Measurements from ENCODE around the gene CAMK2G. TPM values are rescaled to one million over a fixed set of nuclear protein-coding genes. Genes with fewer than 3 reads are reported as not detected.

CAMK2G gene
- total and polyA plus RNA-seq, 5 donors from 2014 or later, result 4.3 to 58.8 (median 4.9) TPM

GRCh38 chr10:73908853-73909539 is 34.6 kb upstream of the CAMK2G start:
- peak; percentile 47 to 53 for ATAC-seq (ENCODE audit: low read depth in 2 of 2)
- H3K4me1 Mint-ChIP-seq, result peaks cover 0 to 38% (median 11%) of the 10 kb centered on the region in 4 donors
- Histone ChIP-seq H3K9me3 (ENCODE audit: control insufficient read depth in 2 of 2, low read length in 2 of 2) (no peaks in the 10 kb centered on the region), H3K27ac (ENCODE audit: insufficient read depth, low read length, poor library complexity, severe bottlenecking) (no peak overlapping the region), H3K4me3 (ENCODE audit: low read depth, low read length) (no peak overlapping the region), H3K36me3 (ENCODE audit: control insufficient read depth, insufficient read depth, low read length) (no peaks in the 10 kb centered on the region), H3K27me3 (ENCODE audit: control insufficient read depth, insufficient read depth, low read length) (peaks cover 27% of the 10 kb centered on the region), H3K4me1 (ENCODE audit: control insufficient read depth, insufficient read depth, low read length, poor library complexity, severe bottlenecking) (peaks cover 23% of the 10 kb centered on the region)
- peaks cover 74% of the 10 kb centered on the region for H3K27me3 Mint-ChIP-seq
- peak overlapping the region in 3 of 4 donors; percentile 29 to 64 (median 64) for H3K4me3 Mint-ChIP-seq
- peaks cover 0 to 2% (median 0%) of the 10 kb centered on the region in 7 donors for H3K9me3 Mint-ChIP-seq
- DNase-seq, result peak in 1 of 3 donors; percentile 85
- peaks cover 3% of the 10 kb centered on the region for H3K36me3 Mint-ChIP-seq
- no peak overlapping the region for H3K27ac Mint-ChIP-seq

- H3K4me1 Mint-ChIP-seq, result peaks cover 0 to 38% (median 11%) of the 10 kb centered on the region in 4 donors
- H3K9me3 Mint-ChIP-seq, result peaks cover 0 to 2% (median 0%) of the 10 kb centered on the region in 7 donors
- ATAC-seq (ENCODE audit: low read depth in 2 of 2) (no peak), DNase-seq (no peak)
- peak overlapping the region in 1 of 4 donors; percentile 38 for H3K4me3 Mint-ChIP-seq
- no peaks in the 10 kb centered on the region for H3K36me3 ChIP-seq (ENCODE audit: control insufficient read depth, insufficient read depth, low read length)
- peaks cover 23% of the 10 kb centered on the region for H3K4me1 ChIP-seq (ENCODE audit: control insufficient read depth, insufficient read depth, low read length, poor library complexity, severe bottlenecking)
- no peak overlapping the region for H3K27ac Mint-ChIP-seq
- no peak overlapping the region for H3K27ac ChIP-seq (ENCODE audit: insufficient read depth, low read length, poor library complexity, severe bottlenecking)
- no peak overlapping the region for H3K4me3 ChIP-seq (ENCODE audit: low read depth, low read length)
- H3K27me3 ChIP-seq (ENCODE audit: control insufficient read depth, insufficient read depth, low read length), result peaks cover 27% of the 10 kb centered on the region
- H3K36me3 Mint-ChIP-seq, result peaks cover 3% of the 10 kb centered on the region
- H3K27me3 Mint-ChIP-seq, result peaks cover 70% of the 10 kb centered on the region
- no peaks in the 10 kb centered on the region for H3K9me3 ChIP-seq (ENCODE audit: control insufficient read depth in 2 of 2, low read length in 2 of 2)
Measured at GRCh38 chr10:73907841-73908517, 33.6 kb upstream of the CAMK2G start.

- no peaks in the 10 kb centered on the region for H3K36me3 ChIP-seq (ENCODE audit: control insufficient read depth, insufficient read depth, low read length)
- H3K9me3 ChIP-seq (ENCODE audit: control insufficient read depth in 2 of 2, low read length in 2 of 2), result no peaks in the 10 kb centered on the region
- H3K27ac ChIP-seq (ENCODE audit: insufficient read depth, low read length, poor library complexity, severe bottlenecking), result no peak overlapping the region
- peaks cover 18% of the 10 kb centered on the region for H3K27me3 ChIP-seq (ENCODE audit: control insufficient read depth, insufficient read depth, low read length)
- H3K9me3 Mint-ChIP-seq, result peaks cover 0 to 2% (median 0%) of the 10 kb centered on the region in 7 donors
- H3K4me3 Mint-ChIP-seq, result no peak overlapping the region
- H3K4me1 Mint-ChIP-seq, result peaks cover 0 to 35% (median 11%) of the 10 kb centered on the region in 4 donors
- peaks cover 22% of the 10 kb centered on the region for H3K4me1 ChIP-seq (ENCODE audit: control insufficient read depth, insufficient read depth, low read length, poor library complexity, severe bottlenecking)
- no peak for ATAC-seq (ENCODE audit: low read depth in 2 of 2)
- no peak overlapping the region for H3K27ac Mint-ChIP-seq
- H3K27me3 Mint-ChIP-seq, result peaks cover 67% of the 10 kb centered on the region
- no peak for DNase-seq
- no peak overlapping the region for H3K4me3 ChIP-seq (ENCODE audit: low read depth, low read length)
- peaks cover 3% of the 10 kb centered on the region for H3K36me3 Mint-ChIP-seq
Measured at GRCh38 chr10:73906524-73907447, 32.4 kb upstream of the CAMK2G start.

GRCh38 chr10:73905256-73906020 is 31.1 kb upstream of the CAMK2G start:
- peaks cover 0 to 26% (median 8%) of the 10 kb centered on the region in 4 donors for H3K4me1 Mint-ChIP-seq
- H3K36me3 ChIP-seq (ENCODE audit: control insufficient read depth, insufficient read depth, low read length), result no peaks in the 10 kb centered on the region
- peaks cover 61% of the 10 kb centered on the region for H3K27me3 Mint-ChIP-seq
- no peak overlapping the region for H3K4me3 ChIP-seq (ENCODE audit: low read depth, low read length)
- H3K27ac Mint-ChIP-seq, result no peak overlapping the region
- DNase-seq (no peak), ATAC-seq (ENCODE audit: low read depth in 2 of 2) (no peak)
- peaks cover 2% of the 10 kb centered on the region for H3K36me3 Mint-ChIP-seq
- no peaks in the 10 kb centered on the region for H3K9me3 ChIP-seq (ENCODE audit: control insufficient read depth in 2 of 2, low read length in 2 of 2)
- H3K9me3 Mint-ChIP-seq, result peaks cover 0 to under 1% (median 0%) of the 10 kb centered on the region in 7 donors
- no peak overlapping the region for H3K27ac ChIP-seq (ENCODE audit: insufficient read depth, low read length, poor library complexity, severe bottlenecking)
- H3K27me3 ChIP-seq (ENCODE audit: control insufficient read depth, insufficient read depth, low read length), result peaks cover 17% of the 10 kb centered on the region
- peaks cover 10% of the 10 kb centered on the region for H3K4me1 ChIP-seq (ENCODE audit: control insufficient read depth, insufficient read depth, low read length, poor library complexity, severe bottlenecking)
- H3K4me3 Mint-ChIP-seq, result no peak overlapping the region

GRCh38 chr10:73902351-73902750 is 28.0 kb upstream of the CAMK2G start:
- no peaks in the 10 kb centered on the region for H3K4me1 ChIP-seq (ENCODE audit: control insufficient read depth, insufficient read depth, low read length, poor library complexity, severe bottlenecking)
- H3K36me3 Mint-ChIP-seq, result peaks cover 5% of the 10 kb centered on the region
- H3K9me3 ChIP-seq (ENCODE audit: control insufficient read depth in 2 of 2, low read length in 2 of 2), result no peaks in the 10 kb centered on the region
- peaks cover 48% of the 10 kb centered on the region for H3K27me3 Mint-ChIP-seq
- H3K4me3 Mint-ChIP-seq, result no peak overlapping the region
- H3K4me1 Mint-ChIP-seq, result peaks cover 0 to 3% (median 0%) of the 10 kb centered on the region in 4 donors
- no peak overlapping the region for H3K4me3 ChIP-seq (ENCODE audit: low read depth, low read length)
- DNase-seq (no peak), ATAC-seq (ENCODE audit: low read depth in 2 of 2) (no peak)
- no peak overlapping the region for H3K27ac Mint-ChIP-seq
- H3K27me3 ChIP-seq (ENCODE audit: control insufficient read depth, insufficient read depth, low read length), result no peaks in the 10 kb centered on the region
- no peaks in the 10 kb centered on the region for H3K9me3 Mint-ChIP-seq
- no peak overlapping the region for H3K27ac ChIP-seq (ENCODE audit: insufficient read depth, low read length, poor library complexity, severe bottlenecking)
- no peaks in the 10 kb centered on the region for H3K36me3 ChIP-seq (ENCODE audit: control insufficient read depth, insufficient read depth, low read length)

GRCh38 chr10:73901261-73901660 is 26.9 kb upstream of the CAMK2G start:
- no peak overlapping the region for H3K27ac ChIP-seq (ENCODE audit: insufficient read depth, low read length, poor library complexity, severe bottlenecking)
- Mint-ChIP-seq H3K36me3 (peaks cover 5% of the 10 kb centered on the region), H3K4me3 (no peak overlapping the region), H3K9me3 (no peaks in the 10 kb centered on the region), H3K27ac (no peak overlapping the region), H3K4me1 (peaks cover 0 to 3% (median 0%) of the 10 kb centered on the region in 4 donors), H3K27me3 (peaks cover 38% of the 10 kb centered on the region)
- no peak for ATAC-seq (ENCODE audit: low read depth in 2 of 2)
- H3K36me3 ChIP-seq (ENCODE audit: control insufficient read depth, insufficient read depth, low read length), result no peaks in the 10 kb centered on the region
- H3K4me1 ChIP-seq (ENCODE audit: control insufficient read depth, insufficient read depth, low read length, poor library complexity, severe bottlenecking), result no peaks in the 10 kb centered on the region
- no peaks in the 10 kb centered on the region for H3K9me3 ChIP-seq (ENCODE audit: control insufficient read depth in 2 of 2, low read length in 2 of 2)
- no peak overlapping the region for H3K4me3 ChIP-seq (ENCODE audit: low read depth, low read length)
- DNase-seq, result no peak
- H3K27me3 ChIP-seq (ENCODE audit: control insufficient read depth, insufficient read depth, low read length), result no peaks in the 10 kb centered on the region

- Histone ChIP-seq H3K36me3 (ENCODE audit: control insufficient read depth, insufficient read depth, low read length) (no peaks in the 10 kb centered on the region), H3K4me1 (ENCODE audit: control insufficient read depth, insufficient read depth, low read length, poor library complexity, severe bottlenecking) (no peaks in the 10 kb centered on the region), H3K27ac (ENCODE audit: insufficient read depth, low read length, poor library complexity, severe bottlenecking) (no peak overlapping the region), H3K4me3 (ENCODE audit: low read depth, low read length) (no peak overlapping the region), H3K27me3 (ENCODE audit: control insufficient read depth, insufficient read depth, low read length) (no peaks in the 10 kb centered on the region), H3K9me3 (ENCODE audit: control insufficient read depth in 2 of 2, low read length in 2 of 2) (no peaks in the 10 kb centered on the region)
- Mint-ChIP-seq H3K36me3 (peaks cover 5% of the 10 kb centered on the region), H3K4me1 (peaks cover 0 to 3% (median 0%) of the 10 kb centered on the region in 4 donors), H3K9me3 (no peaks in the 10 kb centered on the region), H3K4me3 (no peak overlapping the region), H3K27ac (no peak overlapping the region), H3K27me3 (peaks cover 31% of the 10 kb centered on the region)
- DNase-seq (no peak), ATAC-seq (ENCODE audit: low read depth in 2 of 2) (no peak)
Measured at GRCh38 chr10:73900064-73900463, 25.7 kb upstream of the CAMK2G start.

All from CD4-positive, CD25-positive, alpha-beta regulatory T cell (primary cell).